ENCODE measurements around the gene MTHFSD. TPM values are rescaled to one million over a fixed set of nuclear protein-coding genes. Genes with fewer than 3 reads are reported as not detected.
A peak's percentile ranks its signal among the peaks of the same experiment; 100 is the strongest.

Gene MTHFSD
- polyA plus RNA-seq, 1 donor from 2014 or later = 25.0 TPM

DNA sequence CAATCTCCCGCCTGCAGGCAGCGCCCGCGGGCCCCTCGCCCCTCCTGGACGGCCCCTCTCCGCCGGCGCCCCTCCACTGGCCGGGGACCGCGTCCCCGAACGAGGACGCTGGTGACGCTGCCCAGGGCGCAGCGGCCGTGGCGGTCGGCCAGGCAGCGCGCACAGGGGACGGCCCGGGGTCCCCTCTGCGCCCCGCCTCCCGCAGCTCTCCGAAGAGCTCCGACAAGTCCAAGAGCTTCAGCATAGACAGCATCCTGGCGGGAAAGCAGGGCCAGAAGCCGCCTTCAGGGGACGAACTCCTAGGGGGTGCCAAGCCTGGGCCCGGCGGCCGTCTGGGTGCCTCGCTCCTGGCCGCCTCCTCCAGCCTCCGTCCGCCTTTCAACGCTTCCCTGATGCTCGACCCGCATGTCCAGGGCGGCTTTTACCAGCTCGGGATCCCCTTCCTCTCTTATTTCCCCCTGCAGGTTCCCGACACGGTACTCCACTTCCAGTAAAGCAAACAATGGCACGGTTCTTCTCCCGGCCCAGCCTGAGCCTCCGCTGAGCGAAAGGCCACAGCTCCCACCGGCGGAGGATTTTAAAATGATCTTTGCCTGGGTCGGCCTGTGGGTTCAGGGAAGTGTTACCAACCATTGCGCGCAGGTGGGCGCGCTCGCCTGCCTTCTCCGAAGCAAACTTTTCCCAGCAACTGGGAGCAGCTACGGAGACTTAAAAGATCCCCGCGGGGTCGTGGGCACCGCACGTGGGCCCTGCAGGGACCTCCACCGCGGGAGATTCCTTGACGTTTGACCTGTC, 24.4 kb upstream of the MTHFSD start:
- no peak overlapping the region for H3K4me3 ChIP-seq (ENCODE audit: low read length)
- no peaks in the 10 kb centered on the region for H3K79me2 ChIP-seq (replicated peaks; ENCODE audit: insufficient read depth, low read length)
- H3K27ac ChIP-seq (ENCODE audit: low read length) = no peak overlapping the region
- no peak overlapping the region for H2AFZ ChIP-seq (ENCODE audit: low read depth, low read length)
- no peaks in the 10 kb centered on the region for H3K36me3 ChIP-seq (ENCODE audit: insufficient read depth, low read length)
- H3F3A ChIP-seq (ENCODE audit: insufficient read depth, low read length, poor library complexity, severe bottlenecking) = no peaks in the 10 kb centered on the region
- peaks cover 84% of the 10 kb centered on the region for H3K27me3 ChIP-seq (ENCODE audit: insufficient read depth, low read depth, low read length)
- no peaks in the 10 kb centered on the region for H3K9me3 ChIP-seq (ENCODE audit: low read length)
- TF ChIP-seq SMC3 (conservative IDR thresholded peaks at IDR 0.05; ENCODE audit: poor library complexity) (no peak), POLR2AphosphoS5 (IDR thresholded peaks at IDR 0.05) (no peak), EZH2 (IDR thresholded peaks at IDR 0.05; ENCODE audit: borderline replicate concordance, insufficient read depth, low read length, poor library complexity, severe bottlenecking) (no peak), MXI1 (conservative IDR thresholded peaks at IDR 0.05; ENCODE audit: poor library complexity, severe bottlenecking) (no peak), RAD21 (conservative IDR thresholded peaks at IDR 0.05) (no peak), TAF1 (IDR thresholded peaks at IDR 0.05; ENCODE audit: low read depth) (no peak), EP300 (conservative IDR thresholded peaks at IDR 0.05; ENCODE audit: poor library complexity, severe bottlenecking) (no peak)
- TF ChIP-seq, protein P1, sequence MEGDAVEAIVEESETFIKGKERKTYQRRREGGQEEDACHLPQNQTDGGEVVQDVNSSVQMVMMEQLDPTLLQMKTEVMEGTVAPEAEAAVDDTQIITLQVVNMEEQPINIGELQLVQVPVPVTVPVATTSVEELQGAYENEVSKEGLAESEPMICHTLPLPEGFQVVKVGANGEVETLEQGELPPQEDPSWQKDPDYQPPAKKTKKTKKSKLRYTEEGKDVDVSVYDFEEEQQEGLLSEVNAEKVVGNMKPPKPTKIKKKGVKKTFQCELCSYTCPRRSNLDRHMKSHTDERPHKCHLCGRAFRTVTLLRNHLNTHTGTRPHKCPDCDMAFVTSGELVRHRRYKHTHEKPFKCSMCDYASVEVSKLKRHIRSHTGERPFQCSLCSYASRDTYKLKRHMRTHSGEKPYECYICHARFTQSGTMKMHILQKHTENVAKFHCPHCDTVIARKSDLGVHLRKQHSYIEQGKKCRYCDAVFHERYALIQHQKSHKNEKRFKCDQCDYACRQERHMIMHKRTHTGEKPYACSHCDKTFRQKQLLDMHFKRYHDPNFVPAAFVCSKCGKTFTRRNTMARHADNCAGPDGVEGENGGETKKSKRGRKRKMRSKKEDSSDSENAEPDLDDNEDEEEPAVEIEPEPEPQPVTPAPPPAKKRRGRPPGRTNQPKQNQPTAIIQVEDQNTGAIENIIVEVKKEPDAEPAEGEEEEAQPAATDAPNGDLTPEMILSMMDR (IDR thresholded peaks at IDR 0.05; ENCODE audit: poor library complexity, severe bottlenecking) = no peak
- TF ChIP-seq, protein P2, sequence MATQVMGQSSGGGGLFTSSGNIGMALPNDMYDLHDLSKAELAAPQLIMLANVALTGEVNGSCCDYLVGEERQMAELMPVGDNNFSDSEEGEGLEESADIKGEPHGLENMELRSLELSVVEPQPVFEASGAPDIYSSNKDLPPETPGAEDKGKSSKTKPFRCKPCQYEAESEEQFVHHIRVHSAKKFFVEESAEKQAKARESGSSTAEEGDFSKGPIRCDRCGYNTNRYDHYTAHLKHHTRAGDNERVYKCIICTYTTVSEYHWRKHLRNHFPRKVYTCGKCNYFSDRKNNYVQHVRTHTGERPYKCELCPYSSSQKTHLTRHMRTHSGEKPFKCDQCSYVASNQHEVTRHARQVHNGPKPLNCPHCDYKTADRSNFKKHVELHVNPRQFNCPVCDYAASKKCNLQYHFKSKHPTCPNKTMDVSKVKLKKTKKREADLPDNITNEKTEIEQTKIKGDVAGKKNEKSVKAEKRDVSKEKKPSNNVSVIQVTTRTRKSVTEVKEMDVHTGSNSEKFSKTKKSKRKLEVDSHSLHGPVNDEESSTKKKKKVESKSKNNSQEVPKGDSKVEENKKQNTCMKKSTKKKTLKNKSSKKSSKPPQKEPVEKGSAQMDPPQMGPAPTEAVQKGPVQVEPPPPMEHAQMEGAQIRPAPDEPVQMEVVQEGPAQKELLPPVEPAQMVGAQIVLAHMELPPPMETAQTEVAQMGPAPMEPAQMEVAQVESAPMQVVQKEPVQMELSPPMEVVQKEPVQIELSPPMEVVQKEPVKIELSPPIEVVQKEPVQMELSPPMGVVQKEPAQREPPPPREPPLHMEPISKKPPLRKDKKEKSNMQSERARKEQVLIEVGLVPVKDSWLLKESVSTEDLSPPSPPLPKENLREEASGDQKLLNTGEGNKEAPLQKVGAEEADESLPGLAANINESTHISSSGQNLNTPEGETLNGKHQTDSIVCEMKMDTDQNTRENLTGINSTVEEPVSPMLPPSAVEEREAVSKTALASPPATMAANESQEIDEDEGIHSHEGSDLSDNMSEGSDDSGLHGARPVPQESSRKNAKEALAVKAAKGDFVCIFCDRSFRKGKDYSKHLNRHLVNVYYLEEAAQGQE (IDR thresholded peaks at IDR 0.05; ENCODE audit: borderline replicate concordance) = no peak
- H4K20me1 ChIP-seq (ENCODE audit: insufficient read depth) = no peaks in the 10 kb centered on the region
- H3K9ac ChIP-seq (ENCODE audit: low read length) = no peak overlapping the region
- H3K4me2 ChIP-seq (ENCODE audit: low read length) = no peak overlapping the region
- no peaks in the 10 kb centered on the region for H3K9me2 ChIP-seq (ENCODE audit: insufficient read depth, low read length)

GRCh38 chr16:86578611-86579267, 23.7 kb upstream of the MTHFSD start:
- Histone ChIP-seq H3K4me3 (ENCODE audit: low read length) (peak overlapping the region; percentile 57), H4K20me1 (ENCODE audit: insufficient read depth) (no peaks in the 10 kb centered on the region), H3K9ac (ENCODE audit: low read length) (no peak overlapping the region), H3K27me3 (ENCODE audit: insufficient read depth, low read depth, low read length) (peaks cover 91% of the 10 kb centered on the region), H3K9me3 (ENCODE audit: low read length) (no peaks in the 10 kb centered on the region), H2AFZ (ENCODE audit: low read depth, low read length) (no peak overlapping the region), H3K4me2 (ENCODE audit: low read length) (no peak overlapping the region), H3K79me2 (replicated peaks; ENCODE audit: insufficient read depth, low read length) (no peaks in the 10 kb centered on the region), H3K27ac (ENCODE audit: low read length) (no peak overlapping the region), H3F3A (ENCODE audit: insufficient read depth, low read length, poor library complexity, severe bottlenecking) (no peaks in the 10 kb centered on the region), H3K36me3 (ENCODE audit: insufficient read depth, low read length) (no peaks in the 10 kb centered on the region), H3K9me2 (ENCODE audit: insufficient read depth, low read length) (no peaks in the 10 kb centered on the region)
- TF ChIP-seq, protein P2 (IDR thresholded peaks at IDR 0.05; ENCODE audit: borderline replicate concordance) = no peak
- TF ChIP-seq RAD21 (conservative IDR thresholded peaks at IDR 0.05) (no peak), EP300 (conservative IDR thresholded peaks at IDR 0.05; ENCODE audit: poor library complexity, severe bottlenecking) (no peak), SMC3 (conservative IDR thresholded peaks at IDR 0.05; ENCODE audit: poor library complexity) (no peak)
- TF ChIP-seq, protein P1 (IDR thresholded peaks at IDR 0.05; ENCODE audit: poor library complexity, severe bottlenecking) = no peak
